ENCODE data around the gene VTA1.

GRCh38 chr6:142173980-142174379 is 26.9 kb downstream of the VTA1 start:
- TF ChIP-seq CTCF (IDR thresholded peaks at IDR 0.05) (no peak), ZFX (IDR thresholded peaks at IDR 0.05; ENCODE audit: borderline replicate concordance) (no peak)

Measured in 22Rv1 (cell line).